Stimulated activated effector memory CD8-positive, alpha-beta T cell treated with anti-CD3 and anti-CD28 coated beads, Interleukin-12 subunit alpha, Interleukin-12 subunit beta, amount 100 ng/mL, for 72 hours (primary cell): ENCODE data around the gene CBX7.

Experiments used
- ATAC-seq: fragments of 150-1000 bp; cut with Tn5 transposase; 2 replicates; pipeline ENCODE4 v1.10.0; 2021
- DNase-seq, 2 donors: peaks; one replicate each; pipeline ENCODE4 v3.0.0; 2021 to 2022; ENCODE audit warnings: low spot score in 2 of 2
- H3K27ac Mint-ChIP-seq: one replicate; pipeline ENCODE4 v1.8.0; 2022; ENCODE audit warnings: mild to moderate bottlenecking, mixed read lengths
- H3K36me3 Mint-ChIP-seq: one replicate; pipeline ENCODE4 v1.8.0; 2022; ENCODE audit warnings: mild to moderate bottlenecking, mixed read lengths
- H3K4me1 Mint-ChIP-seq: one replicate; pipeline ENCODE4 v1.8.0; 2022; ENCODE audit warnings: mixed read lengths
- H3K4me3 Mint-ChIP-seq: one replicate; pipeline ENCODE4 v1.8.0; 2022; ENCODE audit warnings: mild to moderate bottlenecking, mixed read lengths
- H3K9me3 Mint-ChIP-seq: one replicate; pipeline ENCODE4 v1.8.0; 2022; ENCODE audit warnings: mixed read lengths

CBX7 gene

GRCh38 chr22:39139933-39140332, 12.5 kb downstream of the CBX7 start:
- H3K36me3 Mint-ChIP-seq, result peaks cover 9% of the 10 kb centered on the region
- no peaks in the 10 kb centered on the region for H3K9me3 Mint-ChIP-seq
- H3K4me1 Mint-ChIP-seq, result peaks cover 18% of the 10 kb centered on the region
- no peak for ATAC-seq
- H3K4me3 Mint-ChIP-seq, result no peak overlapping the region
- no peak for DNase-seq
- no peak overlapping the region for H3K27ac Mint-ChIP-seq

- DNase-seq, result no peak
- Mint-ChIP-seq H3K4me3 (no peak overlapping the region), H3K4me1 (peaks cover 4% of the 10 kb centered on the region), H3K9me3 (no peaks in the 10 kb centered on the region), H3K36me3 (peaks cover 5% of the 10 kb centered on the region), H3K27ac (no peak overlapping the region)
- ATAC-seq, result no peak
These were observed 14.0 kb downstream of the CBX7 start for GRCh38 chr22:39138357-39138997.

- Mint-ChIP-seq H3K4me1 (peaks cover 13% of the 10 kb centered on the region), H3K9me3 (no peaks in the 10 kb centered on the region), H3K27ac (no peak overlapping the region), H3K36me3 (peaks cover 13% of the 10 kb centered on the region), H3K4me3 (no peak overlapping the region)
- DNase-seq, result no peak
- ATAC-seq, result no peak
These were observed 16.2 kb downstream of the CBX7 start for GRCh38 chr22:39136317-39136716.

GRCh38 chr22:39135092-39135896, 17.2 kb downstream of the CBX7 start:
- H3K9me3 Mint-ChIP-seq, result no peaks in the 10 kb centered on the region
- ATAC-seq (peak; percentile 68), DNase-seq (peak in 1 of 2 donors; percentile 69)
- no peak overlapping the region for H3K4me3 Mint-ChIP-seq
- H3K27ac Mint-ChIP-seq, result no peak overlapping the region
- peaks cover 13% of the 10 kb centered on the region for H3K36me3 Mint-ChIP-seq
- H3K4me1 Mint-ChIP-seq, result peaks cover 20% of the 10 kb centered on the region

GRCh38 chr22:39134366-39135091, 18.0 kb downstream of the CBX7 start:
- DNase-seq (no peak), ATAC-seq (no peak)
- no peak overlapping the region for H3K4me3 Mint-ChIP-seq
- peaks cover 13% of the 10 kb centered on the region for H3K36me3 Mint-ChIP-seq
- H3K9me3 Mint-ChIP-seq, result no peaks in the 10 kb centered on the region
- H3K27ac Mint-ChIP-seq, result no peak overlapping the region
- H3K4me1 Mint-ChIP-seq, result peaks cover 25% of the 10 kb centered on the region

- H3K9me3 Mint-ChIP-seq, result no peaks in the 10 kb centered on the region
- DNase-seq (no peak), ATAC-seq (no peak)
- H3K36me3 Mint-ChIP-seq, result peaks cover 13% of the 10 kb centered on the region
- no peak overlapping the region for H3K27ac Mint-ChIP-seq
- H3K4me1 Mint-ChIP-seq, result peaks cover 29% of the 10 kb centered on the region
- no peak overlapping the region for H3K4me3 Mint-ChIP-seq
These were observed 18.6 kb downstream of the CBX7 start for GRCh38 chr22:39133871-39134270.

GRCh38 chr22:39132871-39133524, 19.5 kb downstream of the CBX7 start:
- no peak for ATAC-seq
- H3K4me3 Mint-ChIP-seq, result no peak overlapping the region
- no peak for DNase-seq
- no peaks in the 10 kb centered on the region for H3K9me3 Mint-ChIP-seq
- peaks cover 36% of the 10 kb centered on the region for H3K4me1 Mint-ChIP-seq
- H3K27ac Mint-ChIP-seq, result no peak overlapping the region
- H3K36me3 Mint-ChIP-seq, result peaks cover 13% of the 10 kb centered on the region

GRCh38 chr22:39132281-39132680, 20.2 kb downstream of the CBX7 start:
- Mint-ChIP-seq H3K36me3 (peaks cover 13% of the 10 kb centered on the region), H3K4me3 (no peak overlapping the region)

GRCh38 chr22:39130892-39131855, 21.3 kb downstream of the CBX7 start:
- Mint-ChIP-seq H3K36me3 (peaks cover 13% of the 10 kb centered on the region), H3K27ac (peak overlapping the region; percentile 88), H3K4me3 (no peak overlapping the region), H3K4me1 (peaks cover 32% of the 10 kb centered on the region), H3K9me3 (no peaks in the 10 kb centered on the region)
- no peak for DNase-seq
- ATAC-seq, result no peak

More at GRCh38 chr22:39132281-39132680, 20.2 kb downstream of the CBX7 start:
- ATAC-seq, result no peak
- H3K27ac Mint-ChIP-seq, result peak overlapping the region; percentile 88
- peaks cover 36% of the 10 kb centered on the region for H3K4me1 Mint-ChIP-seq
- H3K9me3 Mint-ChIP-seq, result no peaks in the 10 kb centered on the region
- no peak for DNase-seq

- Mint-ChIP-seq H3K4me3 (no peak overlapping the region), H3K27ac (peak overlapping the region; percentile 17), H3K36me3 (peaks cover 13% of the 10 kb centered on the region), H3K4me1 (peaks cover 32% of the 10 kb centered on the region), H3K9me3 (no peaks in the 10 kb centered on the region)
- ATAC-seq, result no peak
- no peak for DNase-seq
These were observed 22.3 kb downstream of the CBX7 start for GRCh38 chr22:39130152-39130704.

- H3K9me3 Mint-ChIP-seq, result no peaks in the 10 kb centered on the region
- peak overlapping the region; percentile 3 for H3K27ac Mint-ChIP-seq
- ATAC-seq (no peak), DNase-seq (no peak)
- H3K36me3 Mint-ChIP-seq, result peaks cover 13% of the 10 kb centered on the region
- H3K4me1 Mint-ChIP-seq, result peaks cover 32% of the 10 kb centered on the region
- H3K4me3 Mint-ChIP-seq, result no peak overlapping the region
These were observed 22.7 kb downstream of the CBX7 start for GRCh38 chr22:39129746-39130145.

- peaks cover 32% of the 10 kb centered on the region for H3K4me1 Mint-ChIP-seq
- H3K27ac Mint-ChIP-seq, result peak overlapping the region; percentile 72
These were observed 23.4 kb downstream of the CBX7 start for GRCh38 chr22:39129081-39129480.

GRCh38 chr22:39128508-39128907, 24.0 kb downstream of the CBX7 start:
- peaks cover 8% of the 10 kb centered on the region for H3K36me3 Mint-ChIP-seq
- H3K9me3 Mint-ChIP-seq, result no peaks in the 10 kb centered on the region
- peaks cover 32% of the 10 kb centered on the region for H3K4me1 Mint-ChIP-seq
- no peak overlapping the region for H3K4me3 Mint-ChIP-seq
- peak overlapping the region; percentile 72 for H3K27ac Mint-ChIP-seq
- DNase-seq (no peak), ATAC-seq (peak; percentile 54)

More at GRCh38 chr22:39129081-39129480, 23.4 kb downstream of the CBX7 start:
- no peak overlapping the region for H3K4me3 Mint-ChIP-seq
- ATAC-seq, result no peak
- no peak for DNase-seq
- no peaks in the 10 kb centered on the region for H3K9me3 Mint-ChIP-seq
- peaks cover 13% of the 10 kb centered on the region for H3K36me3 Mint-ChIP-seq

- Mint-ChIP-seq H3K4me1 (peaks cover 28% of the 10 kb centered on the region), H3K9me3 (no peaks in the 10 kb centered on the region), H3K27ac (no peak overlapping the region), H3K36me3 (peaks cover 7% of the 10 kb centered on the region), H3K4me3 (no peak overlapping the region)
- no peak for DNase-seq
- ATAC-seq, result no peak
These were observed 26.9 kb downstream of the CBX7 start for GRCh38 chr22:39125622-39126021.
